Muscle layer of colon (tissue), 2 donors: ENCODE measurements around the gene ZNG1A.
"Not testable (repeated sequence)": the region's sequence is repeated elsewhere in the genome, so short reads cannot be mapped to it uniquely, and the experiment has no call there.

Source experiments
- H3K27ac ChIP-seq: one replicate; pipeline ENCODE4 v1.7.0; 2013; ENCODE audit warnings: low read depth, mild to moderate bottlenecking, low read length, moderate library complexity
- H3K27me3 ChIP-seq, 2 donors: one replicate each; pipeline ENCODE4 v1.7.0; 2013; ENCODE audit warnings: low read length in 2 of 2, mild to moderate bottlenecking in 2 of 2; ENCODE audit not compliant: insufficient read depth in 2 of 2, control insufficient read depth in 1 of 2
- H3K36me3 ChIP-seq: one replicate; pipeline ENCODE4 v1.7.0; 2013; ENCODE audit warnings: mild to moderate bottlenecking, low read length; ENCODE audit not compliant: insufficient read depth
- H3K4me1 ChIP-seq: one replicate; pipeline ENCODE4 v1.7.0; 2013; ENCODE audit warnings: mild to moderate bottlenecking, low read length; ENCODE audit not compliant: insufficient read depth
- H3K4me3 ChIP-seq, 2 donors: one replicate each; pipeline ENCODE4 v1.7.0; 2013; ENCODE audit warnings: low read length in 2 of 2, low read depth in 1 of 2, mild to moderate bottlenecking in 1 of 2, moderate library complexity in 1 of 2
- H3K9ac ChIP-seq: one replicate; pipeline ENCODE4 v1.7.0; 2013; ENCODE audit warnings: low read length
- H3K9me3 ChIP-seq: one replicate; pipeline ENCODE4 v1.7.0; 2013; ENCODE audit warnings: mild to moderate bottlenecking, low read length
- donor health status: abdominal sarcoma.
- donor health status: Adenocarcinoma of cecum.

Gene ZNG1A

GRCh38 chr9:178970-179383 lies at the start of gene ZNG1A:
TSS of gene ZNG1A (minus strand) at chr9:179056. CDS start at chr9:178969, 87 bp downstream.
- not testable (repeated sequence) for H3K36me3 ChIP-seq, H3K4me3 ChIP-seq, H3K27me3 ChIP-seq, H3K27ac ChIP-seq, H3K9me3 ChIP-seq, H3K4me1 ChIP-seq, H3K9ac ChIP-seq

- no peaks in the 10 kb centered on the region for H3K4me1 ChIP-seq
- no peak overlapping the region for H3K9ac ChIP-seq
- H3K27me3 ChIP-seq = no peaks in the 10 kb centered on the region
- H3K36me3 ChIP-seq = no peaks in the 10 kb centered on the region
- H3K27ac ChIP-seq = no peak overlapping the region
- no peaks in the 10 kb centered on the region for H3K9me3 ChIP-seq
- H3K4me3 ChIP-seq = no peak overlapping the region
Measured at GRCh38 chr9:227860-228259, 49.0 kb upstream of the ZNG1A start.

GRCh38 chr9:224582-225520 lies 46.0 kb upstream of the ZNG1A start:
- Histone ChIP-seq H3K4me3 (no peak overlapping the region), H3K27ac (no peak overlapping the region), H3K27me3 (no peaks in the 10 kb centered on the region), H3K36me3 (no peaks in the 10 kb centered on the region), H3K4me1 (no peaks in the 10 kb centered on the region), H3K9ac (no peak overlapping the region), H3K9me3 (no peaks in the 10 kb centered on the region)

DNA sequence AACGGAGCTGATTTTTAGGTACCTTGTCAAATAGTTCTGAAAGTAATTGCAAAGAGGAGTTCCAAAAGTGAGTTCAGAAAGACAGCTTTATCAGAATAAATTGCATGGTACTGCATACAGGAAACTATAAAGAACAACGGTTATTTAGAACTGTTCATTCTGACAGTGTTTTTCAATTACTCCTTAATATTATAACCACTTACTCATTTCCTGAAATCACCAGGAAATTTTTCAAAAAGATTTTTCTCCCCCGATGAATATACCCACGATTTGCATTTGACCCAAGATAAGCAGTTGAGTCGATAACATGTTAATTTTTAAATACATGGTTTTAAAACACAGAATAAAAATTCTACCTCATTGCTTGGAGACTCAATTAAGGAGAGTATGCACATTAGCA lies 45.2 kb upstream of the ZNG1A start:
- Histone ChIP-seq H3K36me3 (no peaks in the 10 kb centered on the region), H3K9ac (no peak overlapping the region), H3K9me3 (no peaks in the 10 kb centered on the region), H3K4me3 (no peak overlapping the region), H3K27ac (no peak overlapping the region), H3K27me3 (no peaks in the 10 kb centered on the region), H3K4me1 (no peaks in the 10 kb centered on the region)

- Histone ChIP-seq H3K4me1 (no peaks in the 10 kb centered on the region), H3K27me3 (no peaks in the 10 kb centered on the region), H3K9ac (no peak overlapping the region), H3K36me3 (no peaks in the 10 kb centered on the region), H3K9me3 (no peaks in the 10 kb centered on the region), H3K4me3 (no peak overlapping the region), H3K27ac (no peak overlapping the region)
Measured at GRCh38 chr9:223152-223551, 44.3 kb upstream of the ZNG1A start.

GRCh38 chr9:221989-222776 lies 43.3 kb upstream of the ZNG1A start:
- Histone ChIP-seq H3K4me3 (no peak overlapping the region), H3K27me3 (no peaks in the 10 kb centered on the region), H3K36me3 (no peaks in the 10 kb centered on the region), H3K4me1 (no peaks in the 10 kb centered on the region), H3K27ac (no peak overlapping the region), H3K9me3 (no peaks in the 10 kb centered on the region), H3K9ac (no peak overlapping the region)

GRCh38 chr9:219670-220365 lies 41.0 kb upstream of the ZNG1A start:
- H3K27me3 ChIP-seq = peaks cover 0 to 7% of the 10 kb centered on the region in 2 donors
- H3K4me1 ChIP-seq = no peaks in the 10 kb centered on the region
- no peaks in the 10 kb centered on the region for H3K9me3 ChIP-seq
- H3K36me3 ChIP-seq = no peaks in the 10 kb centered on the region
- H3K9ac ChIP-seq = no peak overlapping the region
- H3K4me3 ChIP-seq = no peak overlapping the region
- H3K27ac ChIP-seq = no peak overlapping the region

DNA sequence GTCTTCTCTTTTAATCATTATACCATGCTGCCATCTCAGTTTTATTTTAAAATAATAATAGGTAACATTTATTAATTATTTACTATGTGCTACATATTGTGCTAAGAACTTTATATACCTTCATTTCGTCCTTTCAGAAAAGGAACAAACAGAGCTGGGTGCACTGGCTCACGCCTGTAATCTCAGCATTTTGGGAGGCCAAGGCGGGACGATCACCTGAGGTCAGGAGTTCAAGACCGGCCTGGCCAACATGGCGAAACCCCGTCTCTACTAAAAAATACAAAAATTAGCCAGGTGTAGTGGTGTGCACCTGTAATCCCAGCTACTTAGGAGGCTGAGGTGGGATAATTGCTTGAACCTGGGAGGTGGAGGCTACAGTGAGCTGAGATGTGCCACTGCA lies 40.2 kb upstream of the ZNG1A start:
- H3K27me3 ChIP-seq = peaks cover 0 to 12% of the 10 kb centered on the region in 2 donors
- not testable (repeated sequence) for H3K9ac ChIP-seq, H3K9me3 ChIP-seq, H3K27ac ChIP-seq, H3K4me1 ChIP-seq, H3K4me3 ChIP-seq, H3K36me3 ChIP-seq

DNA sequence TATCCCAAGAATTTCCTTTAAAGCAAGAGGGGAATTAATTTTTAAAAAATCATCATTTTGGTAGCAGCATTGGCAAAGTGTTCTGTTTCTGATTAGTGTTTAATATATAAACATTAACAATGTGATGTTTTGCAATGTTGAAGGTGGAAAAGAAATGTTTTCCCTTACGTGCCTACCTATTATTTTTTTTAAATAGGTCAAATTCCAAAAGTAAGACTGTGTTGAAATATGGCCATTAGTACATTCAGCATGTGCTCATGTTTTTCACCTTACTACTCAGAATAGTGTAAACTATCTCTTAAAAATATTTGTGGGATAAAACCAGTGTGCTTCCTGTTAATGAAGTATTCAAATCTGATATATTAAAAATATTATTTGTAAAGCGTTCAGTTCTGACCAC lies 39.1 kb upstream of the ZNG1A start:
- Histone ChIP-seq H3K36me3 (no peaks in the 10 kb centered on the region), H3K4me3 (no peak overlapping the region), H3K9me3 (no peaks in the 10 kb centered on the region), H3K4me1 (no peaks in the 10 kb centered on the region), H3K27me3 (peaks cover 0 to 12% of the 10 kb centered on the region in 2 donors), H3K27ac (no peak overlapping the region), H3K9ac (no peak overlapping the region)

GRCh38 chr9:216866-217265 lies 38.0 kb upstream of the ZNG1A start:
- Histone ChIP-seq H3K4me1 (no peaks in the 10 kb centered on the region), H3K9me3 (no peaks in the 10 kb centered on the region), H3K27ac (no peak overlapping the region), H3K9ac (no peak overlapping the region), H3K36me3 (no peaks in the 10 kb centered on the region), H3K27me3 (peaks cover 0 to 12% of the 10 kb centered on the region in 2 donors), H3K4me3 (no peak overlapping the region)

GRCh38 chr9:215631-216155 lies 36.8 kb upstream of the ZNG1A start:
- peaks cover 0 to 12% of the 10 kb centered on the region in 2 donors for H3K27me3 ChIP-seq
- no peak overlapping the region for H3K27ac ChIP-seq
- no peaks in the 10 kb centered on the region for H3K9me3 ChIP-seq
- H3K4me3 ChIP-seq = peak overlapping the region; percentile 29 to 50
- H3K9ac ChIP-seq = no peak overlapping the region
- H3K4me1 ChIP-seq = no peaks in the 10 kb centered on the region
- no peaks in the 10 kb centered on the region for H3K36me3 ChIP-seq
